H1 (cell line): ENCODE data around the gene KLHL29. TPM values are rescaled to one million over a fixed set of nuclear protein-coding genes. Genes with fewer than 3 reads are reported as not detected.

Source experiments
- ASH2L ChIP-seq: fragments of 200-600, 300-600 bp; sonication (generic); IDR thresholded peaks from one replicate; pipeline ENCODE4 v1.7.1; 2017; ENCODE audit warnings: low read length
- BACH1 ChIP-seq: IDR thresholded peaks from 2 replicates; pipeline ENCODE4 v1.6.1; 2012; ENCODE audit warnings: low read length, improper control_type of control experiment
- CBX8 ChIP-seq: fragments of 300-800, 300-1000 bp; sonication (generic); IDR thresholded peaks from 2 replicates; pipeline ENCODE4 v1.7.1; 2016; ENCODE audit warnings: low read depth, low read length, borderline replicate concordance
- EGR1 ChIP-seq: IDR thresholded peaks from 2 replicates; pipeline ENCODE4 v1.6.1; 2011; ENCODE audit warnings: low read depth, low read length, borderline replicate concordance
- FOSL1 ChIP-seq: IDR thresholded peaks from 2 replicates; pipeline ENCODE4 v1.6.1; 2011; ENCODE audit warnings: mild to moderate bottlenecking, low read depth, low read length, moderate library complexity; ENCODE audit not compliant: insufficient read depth
- SP2 ChIP-seq: IDR thresholded peaks from 2 replicates; pipeline ENCODE4 v1.6.1; 2012; ENCODE audit warnings: mild to moderate bottlenecking, low read length, inconsistent platforms
- TAF1 ChIP-seq: IDR thresholded peaks from 2 replicates; pipeline ENCODE4 v1.6.1; 2011; ENCODE audit warnings: mild to moderate bottlenecking, low read depth, low read length
- YY1 ChIP-seq: IDR thresholded peaks from 2 replicates; pipeline ENCODE4 v1.6.1; 2011; ENCODE audit warnings: low read depth, mild to moderate bottlenecking, low read length
- ZNF274 ChIP-seq: IDR thresholded peaks from 2 replicates; pipeline ENCODE4 v1.7.0; 2012; ENCODE audit warnings: low read length, borderline replicate concordance; ENCODE audit errors: extremely low read depth
- polyA plus RNA-seq, 7 experiments: library from polyadenylated mRNA; depleted of rRNA in 3 of 7; stranded (reverse) in 5 of 7; unstranded in 2 of 7; fragments of >200 nt in 5 of 7; fragments of 200-250 nt in 2 of 7; gene quantifications; 1 replicate in 5 of 7; 2 replicates in 1 of 7; 4 replicates in 1 of 7; pipeline versions ENCODE4 v1.2.1 to v1.2.3, GENCODE V29; 2011 to 2013; ENCODE audit warnings: missing spikeins in 2 of 7, mixed read lengths in 2 of 7
- total RNA-seq: library from RNA; stranded (reverse); fragmentation: NEBNext Ultra II Directional; extraction: Animal tissue kit (Norgen Biotek cat#: 25700); gene quantifications from 2 replicates; pipeline ENCODE4 v1.2.1, GENCODE V29; 2021

The KLHL29 gene
- total and polyA plus RNA-seq, 2 of the 8 experiments (the other 6 are each of a cell fraction or from before 2014, with no cell fraction given): 1.1 to 4.7 TPM

GRCh38 chr2:23536326-23536725 lies 151.3 kb downstream of the KLHL29 start (continued):
- TF ChIP-seq SP2 (no peak), ZNF274 (no peak), FOSL1 (no peak), BACH1 (no peak), YY1 (no peak), CBX8 (no peak), TAF1 (no peak), EGR1 (no peak), ASH2L (no peak)
